ENCODE results near the gene FGD2. TPM values are rescaled to one million over a fixed set of nuclear protein-coding genes. Genes with fewer than 3 reads are reported as not detected.

Gene FGD2
- total and polyA plus RNA-seq, 9 of the 15 experiments (the other 6 are each of a cell fraction or from before 2014, with no cell fraction given) = 0.09 TPM; not detected in 8

- TF ChIP-seq MGA (IDR thresholded peaks at IDR 0.05) = peak; percentile 91
- peak; percentile 55 for TF ChIP-seq ATF7 (IDR thresholded peaks at IDR 0.05)
- no peak for TF ChIP-seq ZNF354B (CRISPR knock-in tag; IDR thresholded peaks at IDR 0.05)
- TF ChIP-seq CSDE1 (IDR thresholded peaks at IDR 0.05) = 0 out of 4 replicates have a peak, but pooled peaks of 1 of the 2 experiments have one; percentile 31
- TF ChIP-seq U2AF2 (optimal IDR thresholded peaks at IDR 0.05; ENCODE audit: low read depth, low read length) = no peak
- 0 out of 2 replicates have a peak, but pooled peaks have one; percentile 42 for TF ChIP-seq JUND (IDR thresholded peaks at IDR 0.05; ENCODE audit: borderline replicate concordance, low read depth, low read length)
- TF ChIP-seq JUND (tag; IDR thresholded peaks at IDR 0.05; ENCODE audit: borderline replicate concordance, low read depth, low read length) = peak; percentile 70; the same call in 2 of the 3 replicates
- no peak for TF ChIP-seq NR0B1 (IDR thresholded peaks at IDR 0.05; ENCODE audit: partially characterized antibody)
- TF ChIP-seq DPF2 (IDR thresholded peaks at IDR 0.05) = peak; percentile 69; the same call in 1 of the 2 replicates
- no peak for TF ChIP-seq ZNF77 (CRISPR knock-in tag; IDR thresholded peaks at IDR 0.05)
- no peak for TF ChIP-seq ZNF121 (CRISPR knock-in tag; conservative IDR thresholded peaks at IDR 0.05)
- no peak for TF ChIP-seq XRCC4 (IDR thresholded peaks at IDR 0.05; ENCODE audit: extremely low read depth, insufficient read depth, insufficient read length)
- no peak for TF ChIP-seq MAFG (tag; conservative IDR thresholded peaks at IDR 0.05)
- TF ChIP-seq HNRNPK (IDR thresholded peaks at IDR 0.05; ENCODE audit: low read depth, low read length, poor library complexity, severe bottlenecking) = no peak
- no peak for TF ChIP-seq FOXM1 (IDR thresholded peaks at IDR 0.05; ENCODE audit: low read depth)
- TF ChIP-seq FOXM1 (CRISPR knock-in tag; IDR thresholded peaks at IDR 0.05; ENCODE audit: low read depth) = no peak
- TF ChIP-seq ZNF764 (CRISPR knock-in tag; IDR thresholded peaks at IDR 0.05; ENCODE audit: low read depth) = no peak
Measured at GRCh38 chr6:37050045-37050853, 44.8 kb downstream of the FGD2 start (continued).
